Suprapubic skin (tissue), 4 donors: ENCODE measurements around the gene GALNT9.

ENCODE experiments used
- CTCF ChIP-seq, 2 donors: fragments of 200-600 bp in 1 of 2; fragments of 450-650 bp in 1 of 2; sonication (generic) in 1 of 2; IDR thresholded peaks; one replicate each; pipeline ENCODE4 v1.5.1; 2016 to 2019; ENCODE audit warnings: antibody characterized with exemption in 2 of 2, mild to moderate bottlenecking in 1 of 2, moderate library complexity in 1 of 2
- EP300 ChIP-seq: sonication (generic); formaldehyde crosslinking; IDR thresholded peaks from one replicate; pipeline ENCODE4 v1.6.1; 2017; ENCODE audit warnings: antibody characterized with exemption
- POLR2A ChIP-seq, 2 donors: fragments of 450-650 bp; IDR thresholded peaks; one replicate each; pipeline ENCODE4 v1.6.1; 2017; ENCODE audit warnings: antibody characterized with exemption in 2 of 2, mild to moderate bottlenecking in 2 of 2, moderate library complexity in 2 of 2
- POLR2AphosphoS5 ChIP-seq, 3 donors: sonication (generic); formaldehyde crosslinking; IDR thresholded peaks; one replicate each; pipeline ENCODE4 v1.6.1; 2017; ENCODE audit warnings: antibody characterized with exemption in 3 of 3

- TF ChIP-seq POLR2A (IDR thresholded peaks at IDR 0.05) (no peak), CTCF (IDR thresholded peaks at IDR 0.05) (no peak), POLR2AphosphoS5 (IDR thresholded peaks at IDR 0.05) (no peak), EP300 (no peak)
These were observed 63.0 kb downstream of the GALNT9 start for GRCh38 chr12:132266370-132266769.
